ENCODE data around the gene DHX15.
A peak's percentile ranks its signal among the peaks of the same experiment; 100 is the strongest.
"Not testable (repeated sequence)": the region's sequence is repeated elsewhere in the genome, so short reads cannot be mapped to it uniquely, and the experiment has no call there.

DHX15 gene

DNA sequence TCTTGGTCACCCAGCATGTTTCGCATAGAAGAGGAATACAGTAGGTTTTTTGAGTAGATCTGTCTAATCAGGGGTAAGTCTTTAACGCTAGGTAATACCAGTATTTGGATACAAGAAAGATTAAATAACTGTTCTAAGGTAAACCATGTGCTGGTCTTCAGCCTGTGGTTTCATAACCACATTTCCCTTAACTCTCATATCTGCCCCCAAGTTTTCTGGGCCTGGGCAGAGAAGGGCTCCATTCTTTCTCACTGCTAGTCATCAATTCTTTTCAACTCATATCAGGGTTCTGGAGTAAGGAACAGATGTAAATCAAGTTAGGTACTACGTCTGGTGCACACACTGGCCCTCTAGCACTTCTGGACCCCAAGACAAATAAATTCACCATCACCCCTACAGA is 49.0 kb downstream of the DHX15 start:
- no peak for DNase-seq

DNA sequence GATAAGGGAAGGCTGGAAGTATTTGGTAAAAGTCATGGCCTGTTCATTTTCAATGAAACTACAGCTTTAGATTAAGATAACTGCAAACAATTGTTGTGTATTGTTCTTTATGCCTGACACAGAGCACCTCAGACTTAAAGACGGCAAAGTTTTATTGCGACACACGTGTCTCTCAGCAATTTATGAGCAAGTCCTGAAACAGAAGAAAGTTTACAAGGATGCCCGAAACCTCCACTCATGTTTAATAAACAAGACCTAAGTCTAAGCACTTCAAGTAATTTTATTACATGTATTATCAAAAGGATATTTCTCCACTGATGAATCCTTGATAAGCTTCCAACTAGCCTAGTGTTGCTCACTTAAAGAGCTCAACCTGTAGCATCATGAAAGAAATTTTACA is 51.0 kb downstream of the DHX15 start:
- no peak for DNase-seq

DNA sequence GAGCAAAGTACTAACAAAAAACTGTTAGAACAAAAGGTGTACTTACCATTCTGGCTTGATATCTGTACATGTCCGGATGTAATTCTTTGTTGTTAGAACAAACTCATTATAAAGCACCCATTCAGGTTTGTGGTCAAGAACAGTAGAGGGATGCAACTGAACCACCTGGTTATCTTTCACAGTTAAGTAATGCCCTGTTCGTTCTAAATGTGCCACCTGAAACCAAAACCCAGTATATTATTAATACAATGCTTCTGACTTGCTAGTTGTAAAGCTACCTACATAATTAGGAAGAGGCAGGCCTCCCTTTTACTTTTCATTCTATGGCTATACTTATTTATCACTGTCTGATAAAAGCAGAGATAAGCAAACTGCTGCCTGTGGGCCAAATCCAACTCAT is 54.8 kb downstream of the DHX15 start:
- DNase-seq = no peak

DNA sequence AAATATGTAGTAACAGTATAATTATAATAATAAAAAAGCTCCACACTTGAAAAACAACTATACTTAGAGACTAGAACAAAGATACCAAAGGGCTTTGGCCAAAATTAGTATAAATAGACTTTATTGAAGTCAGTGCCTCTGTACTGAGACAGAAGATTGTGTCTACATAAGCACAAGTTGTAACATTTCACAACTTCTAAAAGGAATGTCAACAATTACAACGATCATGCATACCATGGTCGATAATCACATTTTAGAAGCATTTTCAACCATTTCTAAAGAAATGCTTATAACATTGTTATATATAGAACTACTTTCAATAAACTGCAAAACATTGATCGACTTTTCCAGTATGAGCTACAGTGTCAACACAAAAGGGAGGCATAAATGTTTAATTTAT is 57.0 kb downstream of the DHX15 start:
- no peak for DNase-seq

DNA sequence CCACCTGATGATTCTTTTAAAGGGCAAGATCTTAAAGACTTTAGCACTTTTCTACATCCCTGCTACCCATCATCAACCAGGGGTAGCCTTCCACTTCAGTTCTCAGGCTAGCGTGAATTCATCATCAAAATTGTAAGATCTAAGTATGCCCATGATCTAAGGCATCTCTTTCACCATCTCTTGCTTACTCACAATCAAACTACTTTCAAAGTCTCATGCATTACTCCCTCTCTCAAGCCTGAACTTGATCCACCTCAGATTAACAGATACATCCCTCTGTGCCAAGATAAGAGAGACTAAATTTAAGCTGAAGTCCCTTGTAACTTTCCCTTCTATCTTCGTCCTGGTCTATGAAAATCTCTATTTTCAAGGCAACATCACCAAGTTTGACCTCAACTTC is 62.8 kb downstream of the DHX15 start:
- DNase-seq = no peak

DNA sequence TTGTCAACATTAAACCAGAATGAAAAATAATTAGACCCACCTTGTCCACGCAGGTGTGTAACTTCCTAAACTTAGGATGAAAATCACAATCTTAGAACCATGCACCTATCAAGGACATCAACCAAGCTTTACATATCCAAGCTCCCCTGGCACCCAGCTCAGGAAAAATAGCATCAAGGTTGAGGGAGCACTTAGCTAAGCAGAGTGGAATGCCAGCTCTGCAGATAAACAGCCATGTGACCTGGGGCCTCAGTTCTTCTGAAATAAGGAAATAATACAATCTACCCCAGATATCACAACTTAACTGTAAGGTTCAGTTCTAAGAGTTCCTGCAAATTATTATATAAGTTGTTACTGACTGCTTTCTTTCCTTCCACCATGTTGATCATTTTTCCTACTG is 64.7 kb downstream of the DHX15 start:
- no peak for DNase-seq

DNA sequence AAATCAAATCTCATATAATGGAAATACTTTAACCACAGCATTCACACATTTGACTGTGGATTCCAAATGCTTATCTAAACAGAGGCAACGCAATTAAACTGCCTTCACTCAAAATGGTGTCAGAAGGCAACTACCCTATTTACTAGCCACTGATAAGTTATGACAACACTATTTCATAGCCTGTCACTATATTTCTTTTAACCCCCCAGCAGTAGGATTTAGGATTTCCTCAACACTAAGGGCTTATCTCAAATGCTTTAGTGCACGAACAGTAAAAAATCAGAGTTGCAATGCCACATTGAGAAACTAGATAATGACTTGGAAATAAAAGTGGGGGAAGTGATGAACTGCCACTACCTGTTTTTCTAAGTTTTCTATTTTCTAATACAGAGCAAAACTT is 66.7 kb downstream of the DHX15 start:
- DNase-seq = no peak

DNA sequence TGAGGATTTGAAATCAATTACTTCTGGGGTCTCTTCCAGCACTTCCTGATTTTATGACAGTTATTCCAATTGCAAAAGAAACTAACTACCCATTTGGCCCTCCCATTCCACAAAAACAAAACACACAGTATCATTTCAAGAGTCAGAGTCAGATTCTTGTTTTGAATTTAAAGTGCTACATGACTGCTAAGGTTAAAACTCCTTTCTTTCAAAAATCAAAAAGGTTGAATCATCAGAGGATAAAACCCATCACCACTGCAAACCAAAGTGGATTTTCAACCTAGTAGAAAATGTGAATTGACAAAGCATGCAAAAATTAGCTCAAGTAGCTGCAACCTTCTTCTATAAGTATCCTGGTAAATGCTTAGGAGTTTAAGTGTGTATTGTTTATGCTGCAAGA is 67.4 kb downstream of the DHX15 start:
- no peak for DNase-seq

DNA sequence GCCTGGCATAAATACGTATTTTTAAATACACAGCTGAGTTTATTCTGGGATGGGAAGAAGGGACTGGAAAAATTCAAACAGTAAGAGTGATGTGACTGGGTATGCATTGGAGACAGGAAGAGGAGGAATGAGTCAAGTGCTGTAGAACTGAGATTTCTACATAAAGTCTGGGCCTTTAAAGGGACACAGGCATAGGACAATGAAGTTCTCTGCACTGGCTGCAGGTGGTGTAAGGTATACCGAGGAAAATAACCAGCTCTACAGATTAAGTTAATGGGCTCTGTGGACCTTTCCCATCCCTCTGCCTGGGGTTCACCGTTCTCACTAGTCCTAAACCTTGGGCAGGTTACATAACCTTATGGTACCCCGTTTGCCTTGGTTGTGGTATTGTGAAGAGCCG is 68.7 kb downstream of the DHX15 start:
- DNase-seq = no peak

DNA sequence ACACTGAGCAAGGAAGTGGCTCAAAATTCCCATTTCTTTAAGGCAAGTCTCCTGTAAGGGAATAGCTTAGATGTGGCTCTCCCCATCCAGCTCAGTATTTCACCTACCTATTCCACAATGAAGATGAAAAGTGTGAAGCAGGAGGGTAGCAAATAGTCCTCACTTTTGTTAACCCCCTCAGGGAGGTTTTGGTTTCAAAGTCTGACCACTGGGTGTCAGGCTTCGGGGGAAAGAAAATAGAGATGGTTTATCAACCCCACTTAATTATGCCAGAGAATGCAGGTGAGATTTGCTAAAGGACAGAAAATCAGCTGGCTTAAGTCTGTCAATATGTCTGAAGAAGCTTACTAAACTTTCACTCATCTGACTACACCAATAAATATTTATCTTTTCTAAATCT is 69.5 kb downstream of the DHX15 start:
- no peak for DNase-seq

DNA sequence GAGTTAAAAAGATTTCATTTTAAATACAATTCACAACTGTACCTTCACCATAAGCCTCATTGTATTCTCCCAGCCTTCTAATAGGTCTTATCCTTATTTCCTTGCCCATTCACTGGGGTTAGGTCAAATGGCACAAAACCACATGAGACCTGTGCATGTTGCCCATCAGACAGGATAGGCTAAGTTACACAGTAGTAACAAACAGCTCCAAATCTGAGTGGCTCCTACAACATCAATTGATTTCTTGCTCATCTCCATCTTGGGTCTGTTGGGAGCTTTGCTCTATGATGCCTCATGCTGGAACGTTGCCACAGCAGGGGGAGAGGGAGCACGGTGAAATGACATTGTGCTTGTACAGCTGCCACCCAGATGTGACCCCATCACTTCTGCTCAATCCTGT is 70.6 kb downstream of the DHX15 start:
- DNase-seq = no peak

DNA sequence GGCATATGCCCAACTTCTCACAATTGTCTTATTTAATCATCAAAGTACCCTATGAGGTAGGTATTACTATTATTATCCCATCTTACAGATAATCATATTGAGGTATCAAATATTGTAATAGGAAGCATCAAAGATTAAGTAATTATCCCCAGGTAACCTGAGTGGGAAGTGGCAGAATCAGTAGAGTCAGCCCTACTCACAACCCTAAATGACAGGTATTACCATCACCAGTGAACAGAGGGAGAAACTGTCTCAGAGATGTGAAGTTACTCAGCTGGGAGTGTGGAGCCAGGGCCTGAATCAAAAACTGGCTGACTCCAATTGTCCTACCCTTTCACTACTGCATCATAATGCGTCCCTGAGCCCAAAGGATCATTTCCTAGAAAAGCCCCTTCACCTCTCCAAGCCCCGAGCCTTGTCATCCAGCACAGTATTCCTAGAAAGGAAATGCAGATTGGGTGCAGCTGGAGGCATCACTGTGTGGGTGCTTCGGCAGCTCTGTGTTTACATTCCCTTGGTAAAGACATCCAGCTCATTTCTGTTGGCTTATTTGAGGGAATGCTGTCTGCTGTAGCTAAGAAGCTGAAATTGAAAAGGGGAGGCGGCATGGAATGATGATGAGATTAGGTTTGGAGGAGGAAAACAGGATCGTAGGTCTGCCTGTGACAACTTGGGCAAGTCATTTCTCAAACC is 72.8 kb downstream of the DHX15 start:
- DNase-seq = no peak

DNA sequence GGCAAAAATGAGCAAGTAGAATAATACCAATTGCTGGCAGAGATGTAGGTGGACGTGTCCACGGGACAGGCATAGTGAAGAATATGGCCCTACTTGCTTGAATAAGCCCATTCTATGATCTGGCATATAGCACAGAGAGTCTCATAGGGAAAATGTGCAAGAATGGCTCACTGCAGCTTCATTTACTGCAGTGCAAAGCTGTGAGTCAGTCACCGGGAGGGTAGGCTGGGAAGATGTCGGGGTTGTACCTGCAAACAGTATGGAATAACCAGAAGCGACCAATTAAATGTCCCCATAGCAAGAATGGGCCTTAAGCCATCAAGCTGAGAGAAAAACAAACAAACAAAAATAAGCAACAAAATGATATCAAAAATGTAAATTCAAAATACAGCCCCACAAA is 74.3 kb downstream of the DHX15 start:
- DNase-seq = no peak

DNA sequence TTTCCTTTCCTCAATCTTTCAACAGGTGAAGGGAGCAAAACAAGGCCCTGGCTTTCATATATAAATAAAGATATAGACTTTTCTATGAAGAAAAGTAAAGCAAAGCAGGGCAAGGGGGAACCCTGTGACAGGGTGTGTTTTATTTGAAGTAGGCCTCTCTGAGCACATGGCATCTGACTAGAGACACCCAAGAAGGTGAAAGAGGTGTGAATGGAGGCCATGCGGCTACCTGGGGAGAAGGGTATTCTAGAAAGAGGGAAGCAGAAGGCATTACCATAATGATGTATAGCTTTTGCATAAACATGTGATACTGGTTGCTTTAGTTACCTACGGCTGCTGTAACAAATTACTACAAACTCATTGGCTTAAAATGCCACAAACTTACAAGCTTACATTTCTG is 75.8 kb downstream of the DHX15 start:
- no peak for DNase-seq

DNA sequence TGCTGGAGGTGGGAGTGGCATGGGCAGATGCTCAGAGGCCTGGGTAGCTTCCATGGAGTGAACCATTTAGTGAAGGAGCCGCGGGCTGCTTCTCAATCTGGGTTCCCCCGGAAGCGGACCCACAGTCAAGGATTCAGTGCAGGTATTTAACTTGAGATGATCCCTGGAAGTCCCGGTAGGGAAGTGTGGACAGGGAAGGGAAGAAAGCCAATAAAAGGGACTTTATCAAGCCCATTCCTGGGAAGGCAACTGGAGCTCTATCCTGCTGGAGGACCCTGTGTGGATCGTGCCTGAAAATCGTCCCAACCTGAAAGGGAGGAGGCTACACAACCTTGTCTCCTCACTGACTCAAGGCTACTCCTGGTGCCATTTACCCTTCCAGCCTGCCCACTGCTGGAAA is 76.9 kb downstream of the DHX15 start:
- no peak for DNase-seq

DNA sequence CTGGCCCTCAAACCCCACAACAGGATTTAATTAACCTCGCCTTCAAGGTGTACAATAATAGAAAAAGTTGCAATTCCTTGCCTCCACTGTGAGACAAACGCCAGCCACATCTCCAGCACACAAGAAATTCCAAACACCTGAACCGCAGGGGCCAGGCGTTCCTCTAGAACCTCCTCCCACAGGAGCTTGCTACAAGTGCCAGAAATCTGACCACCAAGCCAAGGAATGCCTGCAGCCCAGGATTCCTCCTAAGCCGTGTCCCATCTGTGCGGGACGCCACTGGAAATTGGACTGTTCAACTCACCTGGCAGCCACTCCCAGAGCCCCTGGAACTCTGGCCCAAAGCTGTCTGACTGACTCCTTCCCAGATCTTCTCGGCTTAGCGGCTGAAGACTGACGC is 81.3 kb downstream of the DHX15 start:
- DNase-seq = not testable (repeated sequence)

DNA sequence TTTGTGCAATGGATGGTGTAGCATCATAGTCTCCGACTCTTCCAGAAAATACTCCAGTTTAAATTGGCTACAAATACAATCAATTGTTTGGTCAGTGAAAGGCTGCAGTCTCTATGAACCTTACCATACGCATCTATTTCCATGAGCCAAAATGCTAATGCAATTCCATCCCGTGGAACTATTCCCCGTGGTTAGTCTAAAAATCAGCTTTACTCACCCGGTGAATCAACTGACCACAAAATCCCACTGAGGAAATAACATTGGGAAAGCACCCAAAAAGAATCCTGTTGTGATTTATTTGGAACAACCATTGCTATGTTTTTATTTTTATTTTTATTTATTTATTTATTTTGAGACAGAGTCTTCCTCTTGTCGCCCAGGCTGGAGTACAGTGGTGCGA is 87.1 kb downstream of the DHX15 start:
- no peak for DNase-seq

DNA sequence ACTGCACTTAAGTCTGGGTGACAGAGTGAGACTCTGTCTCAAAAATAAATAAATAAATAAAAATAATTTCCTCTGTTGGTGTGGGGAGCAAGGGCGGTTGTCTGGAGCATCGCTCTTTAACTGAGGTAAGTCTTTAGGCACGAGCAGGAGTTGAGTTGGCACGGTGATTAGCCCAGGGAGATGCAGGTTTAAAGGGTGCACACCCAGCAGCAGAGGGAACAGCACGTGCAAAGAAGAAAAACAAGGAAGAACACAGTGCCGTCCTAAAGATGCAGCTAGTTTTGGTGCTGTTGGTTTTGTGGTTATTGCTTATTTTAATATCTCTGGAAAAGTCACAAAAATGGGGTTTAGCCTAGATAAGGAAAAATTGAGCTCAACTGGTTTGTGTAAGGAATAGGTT is 87.8 kb downstream of the DHX15 start:
- DNase-seq = no peak

DNA sequence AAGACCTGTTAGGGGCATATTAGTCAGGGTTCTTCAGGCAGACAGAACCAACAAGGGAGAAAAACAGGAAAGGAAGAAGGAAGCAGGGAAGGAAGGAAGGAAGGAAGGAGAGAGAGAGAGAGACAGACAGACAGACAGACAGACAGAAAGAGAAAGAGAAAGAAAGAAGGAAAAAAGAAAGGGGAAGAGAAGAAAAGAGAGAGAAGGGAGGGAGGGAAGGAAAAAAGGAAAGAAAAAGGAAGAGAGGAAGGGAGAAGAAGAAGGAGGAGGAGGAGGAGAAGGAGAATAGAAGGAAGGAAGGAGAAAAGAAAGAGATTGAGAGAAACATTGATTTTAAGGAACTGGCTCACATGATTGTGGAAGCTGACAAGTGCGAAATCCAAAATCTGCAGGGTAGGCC is 89.0 kb downstream of the DHX15 start:
- DNase-seq = no peak

DNA sequence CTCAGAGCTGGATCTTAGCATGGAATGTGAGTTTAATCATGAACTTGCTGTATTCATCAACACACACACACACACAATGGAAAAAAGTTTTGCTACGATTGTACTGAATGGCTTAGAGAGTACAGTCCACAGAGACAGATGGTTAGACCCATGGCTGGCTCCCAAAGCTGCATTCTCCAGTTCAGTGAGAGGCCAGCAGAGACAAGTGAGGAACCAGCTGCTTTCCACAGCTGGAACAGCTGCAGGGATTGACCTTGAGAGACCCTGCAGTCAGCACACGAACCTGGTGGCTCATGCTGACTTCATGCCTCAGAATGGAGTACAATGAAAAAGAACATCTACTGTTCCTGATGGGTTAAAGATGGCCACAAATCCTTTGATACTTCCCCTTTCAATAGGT is 94.5 kb downstream of the DHX15 start:
- DNase-seq = no peak

DNA sequence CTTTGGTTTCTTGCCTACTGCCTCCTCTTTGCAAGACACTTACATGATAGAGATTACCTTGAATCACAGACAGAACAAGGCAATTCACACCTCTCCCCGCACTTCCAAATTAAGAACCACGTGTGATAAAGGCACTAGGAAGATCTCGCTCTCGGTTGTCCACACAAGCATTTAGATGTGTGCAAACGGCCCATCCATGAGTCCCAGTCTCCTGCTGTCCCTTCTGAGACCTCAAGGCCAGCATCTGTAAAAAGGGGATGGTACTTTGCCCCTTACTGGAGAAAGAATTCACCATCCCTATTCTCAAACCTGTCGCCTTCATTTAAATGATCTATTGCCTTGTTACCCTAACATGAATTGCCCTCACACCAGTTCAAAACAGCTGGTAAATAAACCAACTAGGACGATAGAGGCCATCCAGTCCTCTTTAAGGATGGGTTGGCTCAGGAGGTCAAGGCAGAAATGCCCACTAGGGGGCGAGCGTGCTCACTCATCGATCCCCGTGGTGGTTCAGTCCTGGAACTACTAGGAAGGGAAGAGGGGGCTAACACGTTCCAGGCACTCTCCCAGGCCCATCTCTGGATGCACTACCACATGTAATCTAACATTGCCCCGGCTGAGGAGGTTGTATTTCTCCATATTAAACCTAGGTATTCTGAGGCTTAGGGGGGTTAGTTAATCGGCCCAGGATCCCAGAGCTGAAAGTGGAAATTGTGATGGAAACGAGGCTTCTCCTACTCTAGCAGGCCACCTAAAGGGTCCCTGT is 95.8 kb downstream of the DHX15 start:
- DNase-seq = peak; percentile 34

DNA sequence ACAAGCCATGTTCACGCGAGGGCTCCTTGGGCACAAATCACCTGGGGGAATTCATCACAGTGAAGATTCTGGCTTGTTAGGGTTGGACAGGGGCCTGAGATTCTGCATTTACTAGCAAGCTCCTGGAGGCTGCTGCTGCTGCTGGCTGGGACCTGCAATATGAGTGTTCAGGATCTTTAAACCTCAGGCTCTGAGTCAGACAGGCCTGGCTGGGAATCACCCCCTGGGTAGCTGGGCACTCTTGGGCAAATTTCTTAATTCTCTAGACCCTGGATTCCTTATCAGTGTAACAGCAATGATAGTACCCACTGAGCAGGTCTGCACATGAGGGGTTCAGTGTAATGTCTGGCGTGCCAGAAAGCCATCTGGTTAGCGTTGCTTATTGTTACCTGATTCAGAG is 101.5 kb downstream of the DHX15 start:
- DNase-seq = no peak

DNA sequence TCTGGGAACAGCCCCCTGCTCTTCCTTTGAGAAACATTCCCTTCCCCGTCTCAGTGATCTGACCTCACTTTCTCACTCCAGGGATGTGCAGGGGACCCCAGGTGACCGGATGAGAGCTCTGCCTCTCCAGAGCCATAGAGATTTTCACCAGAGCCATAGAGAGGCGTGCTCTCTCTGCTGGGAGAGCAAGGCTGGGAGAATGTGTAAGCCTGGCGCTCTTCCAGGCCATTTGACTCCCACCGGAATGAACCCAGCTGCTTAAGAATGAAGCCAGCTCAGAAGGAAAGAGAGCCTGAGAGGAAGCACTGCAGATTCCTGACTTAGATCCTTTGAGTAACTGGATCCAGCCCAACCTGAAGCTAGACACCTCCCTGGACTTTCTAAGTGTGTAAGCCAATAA is 106.4 kb downstream of the DHX15 start:
- DNase-seq = no peak

Data from activated CD4-positive, alpha-beta T cell treated with anti-CD3 and anti-CD28 coated beads for 1 hour (primary cell).